Measurements from ENCODE around the gene HJV. TPM values are rescaled to one million over a fixed set of nuclear protein-coding genes. Genes with fewer than 3 reads are reported as not detected.

Gene HJV
- polyA plus RNA-seq, 4 donors, result 0.13 TPM; not detected in 2

- no peak for DNase-seq (ENCODE audit: low read depth in 4 of 4, low spot score in 3 of 4)
Observed at GRCh38 chr1:145994391-145995120, 27.0 kb downstream of the HJV start.

GRCh38 chr1:145993618-145994390 is 27.7 kb downstream of the HJV start:
- no peak for DNase-seq (ENCODE audit: low read depth in 4 of 4, low spot score in 3 of 4)

GRCh38 chr1:145992958-145993617 is 28.4 kb downstream of the HJV start:
- no peak for DNase-seq (ENCODE audit: low read depth in 4 of 4, low spot score in 3 of 4)

- no peak for DNase-seq (ENCODE audit: low read depth in 4 of 4, low spot score in 3 of 4)
Observed at GRCh38 chr1:145992502-145992936, 29.0 kb downstream of the HJV start.

- DNase-seq (ENCODE audit: low read depth in 4 of 4, low spot score in 3 of 4), result no peak
Observed at GRCh38 chr1:145991735-145992412, 29.7 kb downstream of the HJV start.

- DNase-seq (ENCODE audit: low read depth in 4 of 4, low spot score in 3 of 4), result no peak
Observed at GRCh38 chr1:145990249-145990855, 31.2 kb downstream of the HJV start.

GRCh38 chr1:145988773-145989172 is 32.8 kb downstream of the HJV start:
- no peak for DNase-seq (ENCODE audit: low read depth in 4 of 4, low spot score in 3 of 4)

- no peak for DNase-seq (ENCODE audit: low read depth in 4 of 4, low spot score in 3 of 4)
Observed at GRCh38 chr1:145987926-145988325, 33.6 kb downstream of the HJV start.

GRCh38 chr1:145986551-145986950 is 35.0 kb downstream of the HJV start:
- no peak for DNase-seq (ENCODE audit: low read depth in 4 of 4, low spot score in 3 of 4)

GRCh38 chr1:145985502-145986439 is 35.8 kb downstream of the HJV start:
- DNase-seq (ENCODE audit: low read depth in 4 of 4, low spot score in 3 of 4), result no peak

- no peak for DNase-seq (ENCODE audit: low read depth in 4 of 4, low spot score in 3 of 4)
Observed at GRCh38 chr1:145985129-145985501, 36.4 kb downstream of the HJV start.

GRCh38 chr1:145983960-145984830 is 37.3 kb downstream of the HJV start:
- DNase-seq (ENCODE audit: low read depth in 4 of 4, low spot score in 3 of 4), result no peak

GRCh38 chr1:145983206-145983675 is 38.3 kb downstream of the HJV start:
- DNase-seq (ENCODE audit: low read depth in 4 of 4, low spot score in 3 of 4), result no peak

GRCh38 chr1:145982010-145982723 is 39.4 kb downstream of the HJV start:
- no peak for DNase-seq (ENCODE audit: low read depth in 4 of 4, low spot score in 3 of 4)

GRCh38 chr1:145980457-145980994 is 41.0 kb downstream of the HJV start:
- DNase-seq (ENCODE audit: low read depth in 4 of 4, low spot score in 3 of 4), result no peak

- DNase-seq (ENCODE audit: low read depth in 4 of 4, low spot score in 3 of 4), result no peak
Observed at GRCh38 chr1:145979746-145980456, 41.6 kb downstream of the HJV start.

Measured in right renal pelvis (tissue), 4 donors.